ENCODE data around the gene HMCN2.

- TF ChIP-seq CTCF (IDR thresholded peaks at IDR 0.05), result no peak
- no peak for TF ChIP-seq POLR2A (IDR thresholded peaks at IDR 0.05)
These were observed 46.0 kb downstream of the HMCN2 start for GRCh38 chr9:130311408-130312140.

Measured in prostate gland (tissue), 2 donors.